SH-SY5Y (cell line): Measurements from ENCODE around the gene ASCL5.
A peak's percentile ranks its signal among the peaks of the same experiment; 100 is the strongest.

Source experiments
- GATA2 ChIP-seq: IDR thresholded peaks from 2 replicates; pipeline ENCODE4 v1.6.1; 2011; ENCODE audit warnings: mild to moderate bottlenecking, low read depth, low read length
- GATA3 ChIP-seq: IDR thresholded peaks from 2 replicates; pipeline ENCODE4 v1.6.1; 2011; ENCODE audit warnings: low read depth, mild to moderate bottlenecking, low read length, moderate library complexity

ASCL5 gene

GRCh38 chr1:201114245-201115131 lies 12.5 kb downstream of the ASCL5 start:
- no peak for TF ChIP-seq GATA2
- TF ChIP-seq GATA3, result no peak

- no peak; the same call in 1 of the 2 replicates for TF ChIP-seq GATA2
- no peak for TF ChIP-seq GATA3
Observed at GRCh38 chr1:201113451-201114244, 13.3 kb downstream of the ASCL5 start.

- TF ChIP-seq GATA2 (no peak), GATA3 (no peak)
Observed at GRCh38 chr1:201112926-201113325, 14.1 kb downstream of the ASCL5 start.

GRCh38 chr1:201112173-201112731 lies 14.7 kb downstream of the ASCL5 start, which contains the start of gene CACNA1S:
Gene CACNA1S (minus strand): TSS chr1:201112426. CDS start chr1:201112339, 87 bp downstream.
- TF ChIP-seq GATA3, result no peak
- no peak for TF ChIP-seq GATA2

GRCh38 chr1:201111672-201112071 lies 15.3 kb downstream of the ASCL5 start:
- TF ChIP-seq GATA2 (no peak), GATA3 (no peak)

- no peak for TF ChIP-seq GATA2
- no peak for TF ChIP-seq GATA3
Observed at GRCh38 chr1:201111156-201111555, 15.8 kb downstream of the ASCL5 start.

GRCh38 chr1:201110616-201111015 lies 16.4 kb downstream of the ASCL5 start:
- no peak for TF ChIP-seq GATA2
- TF ChIP-seq GATA3, result no peak

GRCh38 chr1:201110138-201110537 lies 16.8 kb downstream of the ASCL5 start:
- TF ChIP-seq GATA2 (no peak), GATA3 (no peak)

GRCh38 chr1:201109651-201110050 lies 17.3 kb downstream of the ASCL5 start:
- TF ChIP-seq GATA2, result no peak
- TF ChIP-seq GATA3, result no peak

- no peak for TF ChIP-seq GATA2
- TF ChIP-seq GATA3, result no peak
Observed at GRCh38 chr1:201108614-201109013, 18.4 kb downstream of the ASCL5 start.

GRCh38 chr1:201105688-201106087 lies 21.3 kb downstream of the ASCL5 start:
- TF ChIP-seq GATA2, result no peak
- no peak for TF ChIP-seq GATA3

GRCh38 chr1:201104141-201104540 lies 22.8 kb downstream of the ASCL5 start:
- TF ChIP-seq GATA2, result no peak
- no peak for TF ChIP-seq GATA3

- no peak for TF ChIP-seq GATA3
- TF ChIP-seq GATA2, result peak; percentile 24; the same call in 1 of the 2 replicates
Observed at GRCh38 chr1:201103666-201104065, 23.3 kb downstream of the ASCL5 start.
